DMS79 treated with DMSO at 0.1 percent for 48 hours (cell line): ENCODE results near the gene TOP1.

Experiments used
- DNase-seq: peaks from one replicate; lab custom pipeline; 2025; lab: John Stamatoyannopoulos, UW

The TOP1 gene

GRCh38 chr20:41037179-41037578, 8.6 kb downstream of the TOP1 start:
- DNase-seq = no peak

DNA sequence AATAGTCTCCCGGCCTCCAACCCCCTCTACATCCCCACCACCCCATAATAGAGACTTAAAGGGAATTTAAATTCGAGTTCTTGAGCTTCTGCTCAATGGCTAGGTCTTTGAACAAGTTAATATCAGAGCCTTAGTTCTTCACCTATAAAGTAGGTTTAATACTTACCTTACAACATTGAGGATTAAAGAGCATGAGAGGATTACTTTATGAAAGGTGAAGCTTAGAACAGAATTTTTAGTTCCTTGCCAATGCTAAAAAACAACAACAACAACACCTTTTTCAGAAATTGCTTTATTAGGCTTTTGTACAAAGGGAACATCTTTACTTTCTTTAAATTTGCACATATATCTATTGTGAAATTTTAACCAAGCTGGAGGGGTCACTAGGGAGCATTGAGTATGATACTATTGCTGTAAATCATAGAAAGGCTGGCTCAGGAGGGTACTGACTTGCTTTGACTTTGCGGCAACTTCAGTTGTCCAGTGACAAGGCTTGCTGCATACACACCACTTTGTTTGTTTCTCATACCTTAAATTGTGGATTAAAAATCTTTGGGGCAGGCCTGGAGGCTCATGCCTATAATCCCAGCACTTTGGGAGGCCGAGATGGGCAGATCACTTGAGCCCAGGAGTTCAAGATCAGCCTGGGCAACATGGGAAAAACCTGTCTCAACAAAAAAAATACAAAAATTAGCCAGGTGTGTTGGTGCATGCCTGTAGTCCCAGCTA, 9.7 kb downstream of the TOP1 start:
- DNase-seq = no peak

- DNase-seq = no peak
These were observed 10.3 kb downstream of the TOP1 start for GRCh38 chr20:41038878-41039404.

GRCh38 chr20:41040855-41041254, 12.2 kb downstream of the TOP1 start:
- no peak for DNase-seq

DNA sequence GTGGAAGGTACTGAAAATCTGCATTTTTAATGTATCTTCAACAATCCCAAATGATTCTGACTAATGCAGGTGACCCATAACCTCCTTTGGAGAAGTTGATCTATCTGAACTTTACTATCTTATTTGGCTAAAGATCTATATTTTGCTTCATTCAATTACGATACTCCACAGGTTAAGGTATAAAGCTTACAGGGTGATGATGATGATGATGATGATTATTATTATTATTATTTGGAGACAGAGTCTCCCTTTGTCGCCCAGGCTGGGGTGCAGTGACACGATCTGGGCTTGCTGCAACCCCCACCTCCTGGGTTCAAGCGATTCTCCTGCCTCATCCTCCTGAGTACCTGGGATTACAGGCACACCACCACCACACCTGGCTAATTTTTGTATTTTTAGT, 13.1 kb downstream of the TOP1 start:
- DNase-seq = no peak

DNA sequence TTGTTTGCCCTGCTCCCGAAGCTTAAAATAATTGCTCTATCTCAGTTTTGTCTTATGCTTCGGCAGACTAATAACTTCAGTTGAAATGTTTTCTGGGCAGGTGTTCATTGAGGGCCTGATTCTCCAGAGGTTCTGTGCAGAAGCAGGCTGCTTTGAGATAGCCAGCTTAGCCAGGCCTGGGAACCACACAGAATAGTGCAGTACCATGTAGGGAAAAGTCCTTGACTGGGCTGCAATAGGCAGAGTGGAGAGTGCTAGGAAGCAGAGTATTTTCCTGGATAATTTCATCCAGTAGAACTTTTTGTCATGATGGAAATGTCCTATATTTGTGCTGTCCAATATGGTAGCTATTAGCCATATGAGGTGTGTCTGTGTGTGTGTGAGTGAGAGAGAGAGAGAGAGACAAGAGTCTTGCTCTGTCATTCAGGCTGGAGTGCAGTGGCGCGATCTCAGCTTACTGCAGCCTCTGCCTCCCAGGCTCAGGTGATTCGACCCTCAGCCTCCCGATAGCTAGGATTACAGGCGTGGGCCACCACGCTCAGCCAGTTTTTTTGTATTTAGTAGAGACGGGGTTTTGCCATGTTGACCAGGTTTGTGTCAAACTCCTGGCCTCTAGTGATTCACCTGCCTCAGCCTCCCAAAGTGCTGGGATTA, 15.9 kb downstream of the TOP1 start:
- no peak for DNase-seq

DNA sequence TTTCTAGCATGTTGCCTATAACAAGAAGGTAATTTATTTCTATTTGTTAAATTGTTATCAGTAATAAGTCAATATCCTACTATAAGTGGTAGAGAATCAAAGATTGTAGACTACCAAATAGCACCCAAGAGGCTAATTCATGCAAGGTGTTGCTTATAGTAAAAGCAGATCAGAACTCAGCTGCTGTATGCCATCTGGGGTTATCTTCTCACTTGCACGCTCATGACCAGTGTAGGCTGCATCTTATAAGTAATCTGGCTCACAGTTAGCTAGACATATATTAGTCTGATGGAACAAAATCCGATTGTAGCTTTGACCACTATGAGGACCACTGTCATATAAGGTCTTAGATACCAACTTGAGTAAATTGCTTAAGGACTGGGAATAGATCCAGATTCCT, 17.0 kb downstream of the TOP1 start:
- DNase-seq = no peak

DNA sequence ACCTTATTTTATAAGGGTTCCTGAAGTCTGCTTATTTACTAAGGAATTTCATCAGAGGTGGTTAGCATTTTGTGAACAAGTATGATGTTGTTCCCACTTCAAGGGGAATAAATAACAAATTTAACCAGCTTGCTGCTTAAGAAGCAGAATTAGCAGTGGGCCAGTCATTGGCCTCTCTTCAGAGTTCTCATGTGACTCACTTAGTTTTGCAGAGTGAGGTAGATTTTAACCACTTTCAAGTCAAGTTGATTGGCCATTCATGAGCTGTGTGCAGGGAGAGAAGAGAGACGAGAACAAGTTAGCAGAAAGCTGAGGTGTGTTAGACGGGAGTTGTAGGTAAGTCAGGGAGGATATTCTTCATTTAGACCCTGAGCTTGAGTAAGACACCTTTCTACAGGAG, 18.1 kb downstream of the TOP1 start:
- no peak for DNase-seq

GRCh38 chr20:41047279-41047974, 18.8 kb downstream of the TOP1 start:
- DNase-seq = no peak

- no peak for DNase-seq
These were observed 19.3 kb downstream of the TOP1 start for GRCh38 chr20:41047975-41048305.

GRCh38 chr20:41048461-41049301, 20.1 kb downstream of the TOP1 start:
- no peak for DNase-seq

DNA sequence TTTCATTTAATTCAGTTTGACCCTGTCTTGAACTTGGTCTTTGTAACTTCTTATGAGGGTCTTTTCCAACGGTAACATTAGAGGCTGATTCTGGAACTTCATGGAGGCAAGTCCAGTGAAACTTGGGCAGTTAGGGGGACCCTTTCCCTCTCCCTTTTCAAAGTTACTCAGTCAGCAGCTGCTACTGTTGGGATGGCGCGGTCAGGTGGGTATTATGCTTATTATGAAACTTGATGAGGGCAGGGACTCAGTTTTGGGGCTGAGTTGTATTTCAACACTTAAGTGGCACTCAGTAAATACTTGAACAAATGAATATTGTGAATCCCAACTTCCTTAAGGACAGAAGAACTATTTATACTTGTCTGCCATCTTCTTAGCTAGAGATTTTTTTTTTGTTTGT, 20.8 kb downstream of the TOP1 start:
- peak; percentile 5 for DNase-seq

DNA sequence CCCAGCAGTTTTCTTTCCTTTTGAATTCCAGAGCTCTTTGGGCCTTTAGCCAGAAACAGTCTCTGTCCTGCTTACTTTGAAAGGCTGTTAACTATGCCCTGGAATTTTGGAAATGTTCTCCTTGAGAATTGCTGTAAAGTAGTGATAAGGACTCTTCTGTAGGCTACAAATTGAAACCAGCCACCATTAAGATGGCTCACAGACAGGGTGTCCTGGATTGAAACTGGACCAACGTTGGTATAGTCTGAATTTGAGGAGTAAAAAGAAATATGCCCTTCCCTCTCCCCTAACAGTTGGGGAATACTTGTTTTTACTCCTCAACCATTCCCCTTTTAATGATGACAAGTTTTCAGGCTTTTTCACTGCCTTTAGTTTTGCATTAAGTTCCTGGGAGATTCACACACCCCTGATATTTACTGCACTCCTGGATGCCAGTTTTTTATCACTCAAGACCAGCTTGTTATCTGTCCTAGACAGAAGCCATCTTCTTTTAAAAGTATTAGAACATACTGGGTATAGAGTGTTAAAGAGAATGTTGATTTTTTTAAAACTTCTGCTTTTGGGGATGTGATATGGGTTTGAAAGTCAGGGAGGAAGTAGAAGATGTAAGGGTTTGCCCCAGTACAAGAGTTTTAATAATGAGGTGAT, 21.9 kb downstream of the TOP1 start:
- DNase-seq = no peak

DNA sequence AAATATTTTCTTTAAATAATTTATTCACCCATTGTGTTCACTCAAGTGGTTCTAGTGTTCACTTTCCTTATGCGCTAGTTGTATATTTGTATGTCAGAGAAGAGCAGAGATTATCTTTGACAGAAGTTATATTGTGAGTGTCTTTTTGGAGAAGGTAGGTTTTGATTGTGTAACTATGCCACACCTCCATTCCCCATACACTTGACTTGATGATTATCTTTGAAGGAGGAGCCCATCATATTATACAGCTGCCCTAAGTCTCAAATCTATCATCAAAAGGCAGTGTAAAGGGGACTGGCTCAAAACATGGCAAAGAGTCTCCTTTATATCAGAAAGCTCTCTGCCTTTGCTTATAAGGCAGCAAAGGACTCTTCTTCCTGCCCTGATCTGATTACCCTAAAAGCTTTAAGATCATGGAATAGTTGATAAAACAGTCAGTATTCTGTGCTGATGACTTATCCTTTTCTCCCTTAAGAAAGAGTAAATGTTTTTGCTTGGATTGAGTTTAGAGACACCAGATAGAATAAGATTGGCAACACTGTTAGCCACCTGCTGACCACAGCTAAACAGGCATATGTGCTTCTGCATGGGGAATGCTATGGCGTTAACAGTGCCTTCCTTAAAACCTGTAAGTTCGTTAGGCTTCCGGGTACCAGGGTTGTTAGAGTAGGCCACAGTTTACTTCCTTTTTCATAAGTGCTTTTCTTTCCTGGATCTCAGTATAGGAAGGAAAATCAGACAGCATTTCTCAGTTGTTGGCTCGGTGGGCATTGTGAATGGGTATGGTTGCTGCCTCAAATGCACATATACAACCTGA, 22.6 kb downstream of the TOP1 start:
- no peak for DNase-seq

- DNase-seq = no peak
These were observed 24.3 kb downstream of the TOP1 start for GRCh38 chr20:41052742-41053419.

- no peak for DNase-seq
These were observed 25.6 kb downstream of the TOP1 start for GRCh38 chr20:41054070-41054846.

DNA sequence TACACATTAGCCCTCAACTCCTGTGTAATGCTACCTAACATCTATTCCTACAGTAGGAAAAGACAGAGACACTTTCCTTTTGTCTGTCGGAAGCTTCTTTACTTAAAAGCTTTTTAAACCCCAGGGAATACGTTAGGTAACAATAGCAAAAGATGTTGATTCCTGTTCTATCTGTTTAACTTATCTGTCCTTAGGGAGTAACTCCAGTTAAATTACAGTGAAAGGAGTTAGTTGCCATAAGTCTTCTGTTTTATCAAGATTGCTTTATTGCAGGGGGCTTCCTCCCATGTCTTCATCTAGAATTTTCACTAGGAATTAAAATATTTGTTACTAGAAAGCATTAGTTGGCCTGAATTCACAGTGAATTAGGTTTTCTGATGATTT, 26.2 kb downstream of the TOP1 start:
- no peak for DNase-seq

DNA sequence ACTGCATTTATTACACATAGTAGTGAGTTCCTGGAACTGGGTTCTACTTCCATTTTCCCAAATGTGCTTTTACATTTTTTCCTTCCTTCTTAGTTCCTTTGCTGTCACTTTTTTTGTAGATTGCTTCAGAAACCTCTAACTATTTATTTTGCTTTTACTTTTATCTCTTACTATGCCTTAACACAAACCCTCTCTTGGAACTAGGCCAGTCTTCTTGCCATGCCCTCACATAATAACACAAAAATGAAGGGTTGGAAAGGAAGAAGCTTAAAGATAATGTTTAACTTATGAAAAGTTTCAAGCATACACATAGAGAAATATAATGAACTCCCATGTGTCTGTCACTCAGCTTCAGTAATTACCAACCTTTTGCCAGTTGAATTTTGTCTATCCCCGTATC, 27.1 kb downstream of the TOP1 start:
- no peak for DNase-seq

GRCh38 chr20:41057999-41058673, 29.5 kb downstream of the TOP1 start:
- no peak for DNase-seq
